GM12801 (cell line): ENCODE results near the gene ITGAV.

ENCODE experiments used
- CTCF ChIP-seq: IDR thresholded peaks from one replicate; pipeline ENCODE4 v1.5.1; 2011; ENCODE audit warnings: control low read depth; ENCODE audit not compliant: insufficient read length; ENCODE audit errors: extremely low read depth

The ITGAV gene

GRCh38 chr2:186648130-186648529 is 58.3 kb downstream of the ITGAV start:
- TF ChIP-seq CTCF = no peak

GRCh38 chr2:186653511-186653910 is 63.7 kb downstream of the ITGAV start:
- no peak for TF ChIP-seq CTCF

- no peak for TF ChIP-seq CTCF
Observed at GRCh38 chr2:186659383-186659782, 69.5 kb downstream of the ITGAV start.

GRCh38 chr2:186664385-186665043 is 74.7 kb downstream of the ITGAV start:
- TF ChIP-seq CTCF = no peak

- no peak for TF ChIP-seq CTCF
Observed at GRCh38 chr2:186669146-186669545, 79.3 kb downstream of the ITGAV start.

- no peak for TF ChIP-seq CTCF
Observed at GRCh38 chr2:186670831-186671230, 81.0 kb downstream of the ITGAV start.

GRCh38 chr2:186675380-186675779 is 85.5 kb downstream of the ITGAV start:
- no peak for TF ChIP-seq CTCF

GRCh38 chr2:186683341-186683740 is 93.5 kb downstream of the ITGAV start:
- TF ChIP-seq CTCF = no peak
